SK-N-MC (cell line): ENCODE data around the gene PHF23.

Experiments used
- EZH2 ChIP-seq: fragments of 200-600 bp; sonication (generic); IDR thresholded peaks from one replicate; pipeline ENCODE4 v1.6.1; 2017; ENCODE audit warnings: antibody characterized with exemption
- POLR2AphosphoS5 ChIP-seq: IDR thresholded peaks from 2 replicates; pipeline ENCODE4 v1.6.1; 2012; ENCODE audit warnings: mild to moderate bottlenecking, low read depth, low read length, borderline replicate concordance

GRCh38 chr17:7222972-7223292 lies 16.3 kb downstream of the PHF23 start:
- no peak for TF ChIP-seq EZH2
- no peak for TF ChIP-seq POLR2AphosphoS5
